ENCODE measurements around the gene GLRX5. TPM values are rescaled to one million over a fixed set of nuclear protein-coding genes. Genes with fewer than 3 reads are reported as not detected.
"Not testable (repeated sequence)": the region's sequence is repeated elsewhere in the genome, so short reads cannot be mapped to it uniquely, and the experiment has no call there.

GLRX5 gene
- total RNA-seq, 4 donors from 2014 or later: 28.0 to 83.2 (median 74.0) TPM

DNA sequence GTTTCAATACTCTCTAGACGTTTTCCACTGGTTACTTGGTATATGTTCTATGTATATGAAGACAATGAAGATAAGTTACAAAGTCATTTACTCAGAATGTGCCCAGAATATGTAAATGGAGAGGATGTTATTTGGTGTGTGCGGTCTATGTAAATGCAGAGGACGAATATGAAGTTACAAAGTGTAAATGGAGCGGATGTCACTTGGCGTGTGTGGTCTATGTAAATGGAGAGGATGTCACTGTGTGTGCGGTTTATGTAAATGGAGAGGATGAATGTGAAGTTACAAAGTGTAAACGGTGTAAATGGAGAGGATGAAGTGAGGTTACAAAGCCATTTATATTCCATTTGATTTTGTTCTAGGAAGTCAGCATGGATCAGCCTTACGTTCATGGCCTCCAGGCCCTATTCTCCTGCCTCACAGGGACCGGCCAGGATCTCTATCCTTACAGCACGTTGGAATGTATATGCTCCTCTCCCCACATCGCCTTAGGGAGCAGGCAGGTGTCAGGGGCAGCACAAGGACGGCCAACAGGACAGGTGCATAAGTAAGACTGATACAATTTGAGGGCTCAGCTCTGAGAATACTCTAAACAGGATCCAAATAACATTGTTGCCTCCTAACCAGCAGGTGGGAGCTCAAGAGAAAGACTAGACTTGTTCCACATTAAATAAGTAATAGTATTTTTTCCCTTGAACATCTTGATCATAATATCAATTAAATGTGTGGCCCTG is 42.4 kb downstream of the GLRX5 start:
- H3K27me3 ChIP-seq: no peaks in the 10 kb centered on the region
- no peaks in the 10 kb centered on the region for H3K36me3 ChIP-seq
- no peak overlapping the region for H3K4me3 ChIP-seq
- TF ChIP-seq, protein P1, sequence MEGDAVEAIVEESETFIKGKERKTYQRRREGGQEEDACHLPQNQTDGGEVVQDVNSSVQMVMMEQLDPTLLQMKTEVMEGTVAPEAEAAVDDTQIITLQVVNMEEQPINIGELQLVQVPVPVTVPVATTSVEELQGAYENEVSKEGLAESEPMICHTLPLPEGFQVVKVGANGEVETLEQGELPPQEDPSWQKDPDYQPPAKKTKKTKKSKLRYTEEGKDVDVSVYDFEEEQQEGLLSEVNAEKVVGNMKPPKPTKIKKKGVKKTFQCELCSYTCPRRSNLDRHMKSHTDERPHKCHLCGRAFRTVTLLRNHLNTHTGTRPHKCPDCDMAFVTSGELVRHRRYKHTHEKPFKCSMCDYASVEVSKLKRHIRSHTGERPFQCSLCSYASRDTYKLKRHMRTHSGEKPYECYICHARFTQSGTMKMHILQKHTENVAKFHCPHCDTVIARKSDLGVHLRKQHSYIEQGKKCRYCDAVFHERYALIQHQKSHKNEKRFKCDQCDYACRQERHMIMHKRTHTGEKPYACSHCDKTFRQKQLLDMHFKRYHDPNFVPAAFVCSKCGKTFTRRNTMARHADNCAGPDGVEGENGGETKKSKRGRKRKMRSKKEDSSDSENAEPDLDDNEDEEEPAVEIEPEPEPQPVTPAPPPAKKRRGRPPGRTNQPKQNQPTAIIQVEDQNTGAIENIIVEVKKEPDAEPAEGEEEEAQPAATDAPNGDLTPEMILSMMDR (IDR thresholded peaks at IDR 0.05 in 4 of 5, conservative IDR thresholded peaks at IDR 0.05 in 1 of 5): no peak
- no peak for TF ChIP-seq POLR2A (IDR thresholded peaks at IDR 0.05)
- no peaks in the 10 kb centered on the region for H3K4me1 ChIP-seq
- intact Hi-C loops (cut with DNase I; ENCODE audit: low total_unique reads): no loop called here
- DNase-seq (no peak), ATAC-seq (no peak)
- in situ Hi-C loops (cut with MboI; ENCODE audit: low sequenced_read_pairs in 4 of 4): no loop called here
- H3K9me3 ChIP-seq: no peaks in the 10 kb centered on the region
- no peak overlapping the region for H3K27ac ChIP-seq

DNA sequence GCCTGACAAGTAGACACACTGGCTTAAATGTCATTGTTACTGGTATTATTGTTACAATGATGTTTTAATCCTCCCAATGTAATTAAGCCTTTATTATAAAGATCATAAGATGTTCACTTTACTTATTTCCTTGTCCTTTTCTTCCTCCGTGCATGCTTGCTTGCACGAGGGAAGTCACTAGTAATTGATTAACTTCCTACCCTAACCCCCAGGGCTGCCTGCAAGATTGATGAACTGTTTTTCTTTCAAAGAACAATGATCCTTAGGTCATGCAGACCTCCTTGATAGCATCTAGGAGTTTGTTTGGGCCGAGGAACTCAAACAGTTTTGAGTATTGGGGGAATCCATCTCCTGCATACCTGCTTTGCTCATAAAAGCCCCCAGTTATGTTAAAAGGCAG is 43.0 kb downstream of the GLRX5 start:
- TF ChIP-seq, protein P1 (IDR thresholded peaks at IDR 0.05 in 4 of 5, conservative IDR thresholded peaks at IDR 0.05 in 1 of 5): no peak
- TF ChIP-seq POLR2A (IDR thresholded peaks at IDR 0.05): no peak
- Histone ChIP-seq H3K4me3 (no peak overlapping the region), H3K27me3 (no peaks in the 10 kb centered on the region), H3K27ac (no peak overlapping the region), H3K36me3 (no peaks in the 10 kb centered on the region), H3K4me1 (no peaks in the 10 kb centered on the region), H3K9me3 (no peaks in the 10 kb centered on the region)
- intact Hi-C loops (cut with DNase I; ENCODE audit: low total_unique reads): no loop called here
- ATAC-seq (no peak), DNase-seq (no peak)
- in situ Hi-C loops (cut with MboI; ENCODE audit: low sequenced_read_pairs in 4 of 4): no loop called here

DNA sequence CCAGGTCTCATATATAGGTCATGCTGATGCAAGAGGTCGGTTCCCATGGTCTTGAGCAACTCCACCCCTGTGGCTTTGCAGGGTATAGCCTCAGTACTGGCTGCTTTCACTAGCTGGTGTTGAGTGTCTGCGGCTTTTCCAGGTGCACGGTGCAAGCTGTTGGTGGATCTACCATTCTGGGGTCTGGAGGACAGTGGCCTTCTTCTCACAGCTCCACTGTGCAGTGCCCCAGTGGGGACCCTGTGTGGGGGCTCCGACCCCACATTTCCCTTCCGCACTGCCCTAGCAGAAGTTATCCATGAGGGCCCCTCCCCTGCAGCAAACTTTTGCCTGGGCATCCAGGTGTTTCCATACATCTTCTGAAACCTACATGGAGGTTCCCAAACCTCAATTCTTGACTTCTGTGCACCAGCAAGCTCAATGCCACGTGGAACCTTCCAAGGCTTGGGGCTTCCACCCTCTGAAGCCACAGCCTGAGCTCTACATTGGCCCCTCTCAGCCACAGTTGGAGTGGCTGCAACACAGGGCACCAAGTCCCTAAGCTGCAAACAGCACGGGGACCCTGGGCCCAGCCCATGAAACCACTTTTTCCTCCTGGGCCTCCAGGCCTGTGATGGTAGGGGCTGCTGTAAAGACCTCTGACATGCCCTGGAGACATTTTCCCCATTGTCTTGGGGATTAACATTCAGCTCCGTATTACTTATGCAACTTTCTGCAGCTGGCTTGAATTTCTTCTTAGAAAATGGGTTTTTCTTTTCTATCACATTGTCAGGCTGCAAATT is 49.2 kb downstream of the GLRX5 start:
- H3K4me3 ChIP-seq; H3K27ac ChIP-seq; H3K9me3 ChIP-seq; in situ Hi-C loops (cut with MboI; ENCODE audit: low sequenced_read_pairs in 4 of 4); intact Hi-C loops (cut with DNase I; ENCODE audit: low total_unique reads); DNase-seq; ATAC-seq; H3K27me3 ChIP-seq; H3K4me1 ChIP-seq; H3K36me3 ChIP-seq: not testable (repeated sequence)

DNA sequence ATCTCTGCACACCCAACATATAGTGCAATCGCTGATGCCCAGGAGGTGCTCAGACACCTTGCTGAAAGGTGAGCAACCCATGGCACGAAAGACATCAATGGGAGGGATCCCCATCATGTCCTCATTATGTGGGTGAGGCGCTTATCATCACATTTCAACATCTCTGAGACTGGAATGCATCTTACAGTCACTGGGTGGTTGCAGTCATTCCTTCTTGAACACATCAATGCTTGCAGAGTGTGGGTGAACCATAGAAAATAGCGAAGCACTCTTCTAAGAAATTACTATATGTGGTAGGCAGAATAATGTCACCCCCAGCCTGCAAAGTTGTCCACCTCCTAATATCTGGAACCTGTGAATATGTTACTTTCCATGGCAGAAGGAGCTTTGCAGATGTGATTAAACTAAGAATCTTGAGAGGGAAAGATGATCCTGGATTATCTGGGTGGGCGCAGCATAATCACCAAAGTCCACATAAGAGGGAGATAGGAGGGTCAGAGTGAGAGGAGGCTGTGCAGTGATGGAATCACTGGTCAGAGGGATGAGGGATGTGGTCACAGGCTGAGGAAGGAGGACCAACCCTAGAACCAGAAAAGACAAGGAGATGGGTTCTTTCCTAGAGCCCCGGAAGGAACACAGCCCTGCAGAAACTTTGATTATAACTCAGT is 51.2 kb downstream of the GLRX5 start:
- H3K27me3 ChIP-seq: peaks cover 0 to 8% (median 0%) of the 10 kb centered on the region in 3 donors
- H3K27ac ChIP-seq: no peak overlapping the region
- TF ChIP-seq POLR2A (IDR thresholded peaks at IDR 0.05): no peak
- TF ChIP-seq, protein P1 (IDR thresholded peaks at IDR 0.05 in 4 of 5, conservative IDR thresholded peaks at IDR 0.05 in 1 of 5): no peak
- intact Hi-C loops (cut with DNase I; ENCODE audit: low total_unique reads) (no loop called here), in situ Hi-C loops (cut with MboI; ENCODE audit: low sequenced_read_pairs in 4 of 4) (no loop called here)
- H3K4me3 ChIP-seq: no peak overlapping the region
- H3K9me3 ChIP-seq: no peaks in the 10 kb centered on the region
- H3K4me1 ChIP-seq: no peaks in the 10 kb centered on the region
- H3K36me3 ChIP-seq: no peaks in the 10 kb centered on the region
- no peak for ATAC-seq
- DNase-seq: no peak

DNA sequence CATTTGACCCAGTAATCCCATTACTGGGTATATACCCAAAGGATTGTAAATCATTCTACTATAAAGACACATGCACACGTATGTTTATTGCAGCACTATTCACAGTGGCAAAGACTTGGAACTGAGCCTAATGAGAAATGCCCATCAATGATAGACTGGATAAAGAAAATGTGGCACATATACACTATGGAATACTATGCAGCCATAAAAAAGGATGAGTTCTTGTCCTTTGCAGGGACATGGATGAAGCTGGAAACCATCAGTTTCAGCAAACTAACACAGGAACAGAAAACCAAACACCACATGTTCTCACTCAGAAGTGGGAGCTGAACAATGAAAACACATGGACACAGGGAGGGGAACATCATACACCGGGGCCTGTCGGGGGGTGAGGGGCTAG is 56.3 kb downstream of the GLRX5 start:
- H3K27me3 ChIP-seq; intact Hi-C loops (cut with DNase I; ENCODE audit: low total_unique reads); H3K4me1 ChIP-seq; H3K27ac ChIP-seq; in situ Hi-C loops (cut with MboI; ENCODE audit: low sequenced_read_pairs in 4 of 4); ATAC-seq; H3K36me3 ChIP-seq; H3K4me3 ChIP-seq; H3K9me3 ChIP-seq; DNase-seq: not testable (repeated sequence)

Other genes with a start within 250 kb of the GLRX5 start
- gene CLMN, start 215.1 kb upstream of the GLRX5 start, total RNA-seq: 1 to 10 TPM; 3.8 to 8.8 (median 5.8) TPM
- 1 to 10 TPM; 4.7 to 7.1 (median 5.1) TPM for gene SYNE3, start 18.4 kb upstream of the GLRX5 start, total RNA-seq
- not detected for gene TCL1B, start 151.4 kb downstream of the GLRX5 start, total RNA-seq
- not detected for gene TCL1A, start 179.1 kb downstream of the GLRX5 start, total RNA-seq

All from gastrocnemius medialis (tissue), 4 donors.